GM18498 (cell line): ENCODE data around the gene GABRB2.
"Not testable (repeated sequence)": the region's sequence is repeated elsewhere in the genome, so short reads cannot be mapped to it uniquely, and the experiment has no call there.

Source experiments
- ATAC-seq: cut with Tn5 transposase; IDR thresholded peaks from one replicate; pipeline ENCODE4 v1.9.1; 2021; ENCODE audit warnings: mild to moderate bottlenecking, moderate library complexity; ENCODE audit not compliant: unreplicated experiment

Gene GABRB2

DNA sequence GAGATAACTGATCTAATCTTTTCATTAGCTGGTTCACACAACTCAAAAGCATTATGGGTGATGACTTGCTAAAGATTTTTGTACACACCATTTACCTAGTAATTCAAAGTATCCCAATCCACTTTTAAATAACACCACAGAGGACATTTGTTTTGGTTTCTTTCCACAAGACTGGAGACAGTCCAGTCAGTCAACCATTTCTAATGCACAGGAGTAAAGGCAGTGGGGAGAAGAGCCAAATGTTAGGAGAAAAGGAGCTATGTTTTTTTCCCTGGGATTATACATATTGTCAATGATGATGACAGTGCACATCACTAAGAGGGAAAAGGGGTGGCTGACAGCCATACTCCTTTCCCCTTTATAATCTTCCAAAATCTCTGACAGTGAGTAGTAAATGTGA is 240.9 kb downstream of the GABRB2 start:
- no peak for ATAC-seq

- ATAC-seq: no peak
Observed at GRCh38 chr5:161302559-161302958, 244.0 kb downstream of the GABRB2 start.

GRCh38 chr5:161301586-161301985 is 244.9 kb downstream of the GABRB2 start:
- ATAC-seq: no peak

DNA sequence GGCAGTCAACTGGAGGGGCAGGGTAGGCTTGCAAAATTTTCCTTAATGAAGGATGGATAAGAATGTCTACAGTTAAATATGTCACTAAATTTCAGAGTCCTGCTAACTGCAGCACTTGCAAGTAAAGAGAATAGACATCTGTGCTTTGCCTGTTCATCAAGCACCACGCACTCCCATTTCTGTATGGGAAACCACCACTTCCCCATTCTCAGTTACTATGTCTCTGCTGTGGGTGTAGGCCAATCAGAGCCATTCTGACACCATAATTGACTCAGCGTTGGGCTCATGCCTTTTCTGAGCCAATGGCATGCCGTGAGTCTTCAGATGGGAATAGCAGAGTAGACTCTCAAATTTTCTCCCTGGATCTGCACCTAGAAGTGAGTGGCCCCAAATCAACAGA is 247.5 kb downstream of the GABRB2 start:
- peak; percentile 81 for ATAC-seq

GRCh38 chr5:161297388-161297787 is 249.1 kb downstream of the GABRB2 start:
- ATAC-seq: not testable (repeated sequence)

DNA sequence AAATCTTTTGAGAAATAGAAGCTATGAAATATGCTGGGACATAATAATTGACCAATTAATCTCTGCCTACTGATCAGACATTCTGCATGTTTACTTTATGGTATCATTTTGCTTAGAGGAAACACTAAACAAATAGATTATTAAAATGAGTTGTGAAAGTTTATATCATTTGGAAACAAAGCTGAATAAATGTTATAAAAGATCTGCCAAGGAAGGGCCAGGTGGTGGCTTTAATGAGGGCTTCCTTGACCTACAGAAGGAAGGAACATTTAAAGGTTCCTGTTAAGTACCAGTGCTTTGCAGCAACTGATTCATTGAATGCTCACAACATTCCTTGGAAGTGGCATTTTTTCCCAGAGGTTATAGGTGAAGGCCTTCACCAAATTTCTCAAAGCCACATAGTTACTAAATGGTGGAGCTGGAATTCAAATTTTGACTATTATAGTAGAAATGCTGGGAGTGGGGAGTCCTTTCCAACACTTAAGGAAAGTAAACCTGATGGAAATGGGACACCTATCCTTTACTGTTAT is 250.7 kb downstream of the GABRB2 start:
- no peak for ATAC-seq

DNA sequence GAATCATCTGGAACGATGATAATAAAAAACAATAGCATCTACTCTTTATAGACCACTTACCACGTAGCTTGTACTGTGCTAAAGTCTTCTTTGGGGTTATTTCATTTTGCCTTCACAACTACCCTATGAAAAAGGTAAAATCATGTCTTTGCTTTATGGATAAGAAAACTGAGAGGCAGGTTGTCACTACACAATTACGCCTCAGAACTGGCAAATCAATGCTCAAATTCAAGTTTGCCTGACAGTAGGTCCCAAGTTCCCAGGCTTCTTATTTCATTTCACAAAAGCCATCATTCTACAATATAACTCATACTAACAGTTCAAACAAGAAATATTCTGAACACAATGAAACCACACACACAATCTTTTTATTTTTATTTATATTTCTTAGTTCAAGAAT is 258.5 kb downstream of the GABRB2 start:
- no peak for ATAC-seq

DNA sequence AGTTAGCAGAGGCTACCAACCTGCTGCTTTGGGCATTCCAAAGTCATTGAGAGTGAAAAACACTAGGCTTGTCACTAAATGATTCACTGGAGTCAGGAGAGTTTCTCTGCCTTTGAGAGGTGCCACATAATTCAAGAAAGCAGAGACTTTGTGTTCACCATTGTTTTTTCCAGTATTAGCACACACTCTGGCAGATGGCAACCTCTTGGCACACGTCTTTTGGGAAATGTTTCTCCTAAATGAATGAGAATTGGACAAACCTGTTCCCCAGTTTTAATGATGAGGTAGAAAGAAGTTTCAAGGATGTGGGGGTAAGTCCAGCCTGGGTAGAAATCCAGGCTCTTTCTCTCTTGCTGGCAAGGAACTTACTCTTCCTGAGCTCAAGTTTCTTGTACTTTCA is 259.1 kb downstream of the GABRB2 start:
- ATAC-seq: no peak

DNA sequence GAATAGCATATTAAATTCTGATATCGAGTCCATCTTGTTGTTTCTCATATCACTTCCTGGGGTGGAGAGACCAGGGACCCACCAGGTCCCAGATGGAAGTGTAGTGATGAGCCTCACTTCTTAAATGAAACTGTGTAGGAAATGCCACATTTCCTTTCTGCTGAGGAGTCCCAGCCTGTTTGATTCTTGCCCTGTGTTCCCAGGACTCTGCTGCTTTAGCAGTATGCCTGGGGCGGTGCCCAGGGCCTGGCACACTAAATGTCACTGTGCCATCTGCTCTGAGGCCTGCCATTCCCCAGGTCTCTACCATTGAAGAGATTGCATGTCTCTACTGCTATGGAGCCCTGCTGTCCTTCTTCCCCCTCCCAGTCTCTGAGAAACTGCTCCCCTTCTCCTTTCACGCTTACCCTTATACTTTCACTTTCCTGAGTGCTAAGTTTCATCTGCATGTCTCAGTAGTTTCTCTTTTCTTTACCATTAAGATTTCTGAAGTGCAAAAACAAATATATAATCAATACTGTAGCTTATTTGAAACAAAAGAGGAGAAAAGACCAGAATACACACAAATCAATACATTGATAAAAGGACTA is 260.4 kb downstream of the GABRB2 start:
- ATAC-seq: peak; percentile 99

GRCh38 chr5:161284445-161284844 is 262.1 kb downstream of the GABRB2 start:
- no peak for ATAC-seq

- ATAC-seq: no peak
Observed at GRCh38 chr5:161283296-161283695, 263.2 kb downstream of the GABRB2 start.

GRCh38 chr5:161278739-161279660 is 267.5 kb downstream of the GABRB2 start:
- no peak for ATAC-seq

DNA sequence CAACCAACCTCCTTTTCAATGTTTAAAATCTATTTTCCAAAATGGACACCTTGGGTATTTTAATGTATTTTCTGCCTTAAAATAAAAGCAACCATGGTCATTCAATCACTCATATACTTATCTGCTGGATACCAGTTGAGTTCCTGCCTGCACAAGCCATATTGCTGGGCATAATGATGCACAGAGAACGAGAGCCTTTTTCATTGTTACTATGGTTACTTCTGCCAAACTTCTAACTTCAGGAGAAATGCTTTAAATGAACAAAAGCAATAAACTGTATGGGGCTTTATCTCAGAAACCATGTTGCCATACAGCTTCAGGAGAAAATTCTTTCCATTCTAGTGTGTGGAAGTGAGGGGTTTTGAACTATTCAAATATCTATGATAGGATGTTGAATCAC is 269.5 kb downstream of the GABRB2 start:
- no peak for ATAC-seq

- ATAC-seq: no peak
Observed at GRCh38 chr5:161274951-161275350, 271.6 kb downstream of the GABRB2 start.

GRCh38 chr5:161273410-161273809 is 273.1 kb downstream of the GABRB2 start:
- ATAC-seq: no peak

- no peak for ATAC-seq
Observed at GRCh38 chr5:161271816-161272215, 274.7 kb downstream of the GABRB2 start.

DNA sequence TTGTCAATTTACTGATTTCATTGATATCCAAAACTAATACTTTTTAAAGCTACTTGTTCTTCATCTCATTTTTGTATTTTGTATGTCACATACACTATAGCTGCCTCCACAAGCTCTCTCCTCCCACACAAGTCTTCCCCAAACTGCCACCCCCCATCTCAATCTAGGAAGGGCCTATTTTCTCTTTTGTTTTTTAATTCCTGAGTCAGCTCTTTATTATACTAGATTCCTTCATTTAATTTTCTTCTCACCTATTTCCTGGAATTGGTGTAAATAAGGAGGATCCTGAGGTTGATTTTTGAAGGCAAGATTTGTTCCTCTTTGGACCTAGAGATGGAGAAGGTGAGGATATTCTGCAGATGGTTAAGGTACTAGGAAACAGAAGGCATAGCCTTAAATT is 277.4 kb downstream of the GABRB2 start:
- ATAC-seq: no peak

GRCh38 chr5:161266954-161267353 is 279.6 kb downstream of the GABRB2 start:
- no peak for ATAC-seq

- no peak for ATAC-seq
Observed at GRCh38 chr5:161265006-161265405, 281.5 kb downstream of the GABRB2 start.

GRCh38 chr5:161263191-161263590 is 283.3 kb downstream of the GABRB2 start:
- no peak for ATAC-seq

GRCh38 chr5:161261668-161262323 is 284.7 kb downstream of the GABRB2 start:
- ATAC-seq: no peak

- ATAC-seq: no peak
Observed at GRCh38 chr5:161258438-161258837, 288.1 kb downstream of the GABRB2 start.
